Fibroblast of lung (primary cell): ENCODE results near the gene CFP.

Experiments
- CTCF ChIP-seq, 2 donors: IDR thresholded peaks in 1 of 2; conservative IDR thresholded peaks in 1 of 2; 1 replicate in 1 of 2; 2 replicates in 1 of 2; pipeline ENCODE4 v1.5.1; 2011 to 2012; ENCODE audit warnings: low read length in 2 of 2, control low read depth in 1 of 2, inconsistent platforms in 1 of 2, low read depth in 1 of 2, mild to moderate bottlenecking in 1 of 2
- EZH2 ChIP-seq: IDR thresholded peaks from 2 replicates; pipeline ENCODE4 v1.5.1; 2012; ENCODE audit warnings: low read length, control low read depth, mild to moderate bottlenecking; ENCODE audit errors: missing control alignments

- TF ChIP-seq CTCF (conservative IDR thresholded peaks at IDR 0.05 in 1 of 2, IDR thresholded peaks at IDR 0.05 in 1 of 2; ENCODE audit: low read depth in 1 of 2, low read length in 2 of 2), result no peak
- TF ChIP-seq EZH2, result no peak
Observed at GRCh38 chrX:47649781-47650163, 20.0 kb upstream of the CFP start.
